H9 (cell line): ENCODE data around the gene THAP4. TPM values are rescaled to one million over a fixed set of nuclear protein-coding genes. Genes with fewer than 3 reads are reported as not detected.

Experiments used
- DNase-seq: peaks from one replicate; pipeline ENCODE4 v3.0.0-alpha.2; 2017
- H2AFZ ChIP-seq: one replicate; pipeline ENCODE4 v1.6.1; 2013; ENCODE audit warnings: mild to moderate bottlenecking, low read length, control low read depth, moderate library complexity
- H2AK5ac ChIP-seq: 2 replicates; pipeline ENCODE4 v1.6.1; 2013; ENCODE audit warnings: low read length, control low read depth, mixed read lengths; ENCODE audit not compliant: insufficient read length
- H2BK120ac ChIP-seq: one replicate; pipeline ENCODE4 v1.6.1; 2013; ENCODE audit warnings: low read depth, mild to moderate bottlenecking, low read length, control low read depth, inconsistent platforms; ENCODE audit not compliant: poor library complexity, severe bottlenecking
- H2BK12ac ChIP-seq: 2 replicates; pipeline ENCODE4 v1.6.1; 2013; ENCODE audit warnings: low read length, control low read depth, mixed read lengths, low read depth; ENCODE audit not compliant: insufficient read length
- H2BK15ac ChIP-seq: 2 replicates; pipeline ENCODE4 v1.6.1; 2013; ENCODE audit warnings: low read depth, low read length, control low read depth
- H2BK20ac ChIP-seq: one replicate; pipeline ENCODE4 v1.6.1; 2013; ENCODE audit warnings: low read depth, mild to moderate bottlenecking, low read length, control low read depth, inconsistent platforms; ENCODE audit not compliant: poor library complexity, severe bottlenecking
- H2BK5ac ChIP-seq: 2 replicates; pipeline ENCODE4 v1.6.1; 2013; ENCODE audit warnings: low read length, control low read depth, mixed read lengths; ENCODE audit not compliant: insufficient read length
- H3K14ac ChIP-seq: 2 replicates; pipeline ENCODE4 v1.6.1; 2013; ENCODE audit warnings: low read length, control low read depth; ENCODE audit not compliant: insufficient read depth
- H3K18ac ChIP-seq: 2 replicates; pipeline ENCODE4 v1.6.1; 2013; ENCODE audit warnings: low read depth, mild to moderate bottlenecking, mixed read lengths, low read length, control low read depth; ENCODE audit not compliant: insufficient read length
- H3K23ac ChIP-seq: 2 replicates; pipeline ENCODE4 v1.6.1; 2013; ENCODE audit warnings: low read length, control low read depth, mixed read lengths, low read depth; ENCODE audit not compliant: insufficient read length
- H3K23me2 ChIP-seq: 2 replicates; pipeline ENCODE4 v1.6.1; 2013; ENCODE audit warnings: low read depth, mild to moderate bottlenecking, mixed read lengths, low read length, control low read depth; ENCODE audit not compliant: insufficient read length, poor library complexity, severe bottlenecking
- H3K27ac ChIP-seq: 2 replicates; pipeline ENCODE4 v1.5.1; 2013; ENCODE audit warnings: low read length, control low read depth, mixed read lengths, low read depth; ENCODE audit not compliant: insufficient read length
- H3K27me3 ChIP-seq: 2 replicates; pipeline ENCODE4 v1.6.1; 2013; ENCODE audit warnings: low read length, control low read depth, inconsistent platforms; ENCODE audit not compliant: insufficient read depth
- H3K4ac ChIP-seq: 2 replicates; pipeline ENCODE4 v1.6.1; 2013; ENCODE audit warnings: low read depth, mild to moderate bottlenecking, control low read depth, inconsistent platforms, low read length, moderate library complexity
- H3K4me1 ChIP-seq: 2 replicates; pipeline ENCODE4 v1.6.1; 2013; ENCODE audit warnings: low read length, control low read depth, inconsistent platforms; ENCODE audit not compliant: insufficient read depth
- H3K4me2 ChIP-seq: 2 replicates; pipeline ENCODE4 v1.6.1; 2013; ENCODE audit warnings: low read length, control low read depth, mixed read lengths; ENCODE audit not compliant: insufficient read length, insufficient read depth
- H3K56ac ChIP-seq: 2 replicates; pipeline ENCODE4 v1.6.1; 2013; ENCODE audit warnings: low read depth, mild to moderate bottlenecking, mixed read lengths, low read length, control low read depth; ENCODE audit not compliant: insufficient read length
- H3K79me1 ChIP-seq: 2 replicates; pipeline ENCODE4 v1.6.1; 2013; ENCODE audit warnings: low read depth, mild to moderate bottlenecking, moderate library complexity, low read length, control low read depth, inconsistent platforms; ENCODE audit not compliant: insufficient read depth, poor library complexity, severe bottlenecking
- H3K79me2 ChIP-seq: 2 replicates; pipeline ENCODE4 v1.6.1; 2013; ENCODE audit warnings: low read length, control low read depth, inconsistent platforms; ENCODE audit not compliant: insufficient read depth
- H3K9ac ChIP-seq: 2 replicates; pipeline ENCODE4 v1.6.1; 2013; ENCODE audit warnings: low read length, control low read depth, mixed read lengths; ENCODE audit not compliant: insufficient read length; ENCODE audit errors: extremely low read depth
- H3K9me3 ChIP-seq: one replicate; pipeline ENCODE4 v1.6.1; 2013; ENCODE audit warnings: low read depth, low read length, inconsistent platforms; ENCODE audit not compliant: control insufficient read depth
- H3T11ph ChIP-seq: one replicate; pipeline ENCODE4 v1.6.1; 2013; ENCODE audit warnings: mild to moderate bottlenecking, low read length, control low read depth, inconsistent platforms
- H4K20me1 ChIP-seq: one replicate; pipeline ENCODE4 v1.6.1; 2013; ENCODE audit not compliant: control insufficient read depth, insufficient read length, insufficient read depth
- H4K5ac ChIP-seq: 2 replicates; pipeline ENCODE4 v1.6.1; 2013; ENCODE audit warnings: low read depth, mild to moderate bottlenecking, mixed read lengths, low read length, control low read depth; ENCODE audit not compliant: insufficient read length
- H4K8ac ChIP-seq: replicated peaks from 2 replicates; pipeline ENCODE4 v1.6.1; 2013; ENCODE audit warnings: low read length, control low read depth, mixed read lengths, low read depth; ENCODE audit not compliant: insufficient read length
- H4K91ac ChIP-seq: 2 replicates; pipeline ENCODE4 v1.6.1; 2013; ENCODE audit warnings: low read depth, mild to moderate bottlenecking, moderate library complexity, mixed read lengths, low read length, control low read depth; ENCODE audit not compliant: insufficient read length
- H3K27ac Mint-ChIP-seq, 3 experiments: 2 replicates in 2 of 3; 3 replicates in 1 of 3; pipeline ENCODE4 v1.8.0; 2020 to 2021; ENCODE audit warnings: mixed read lengths in 3 of 3, mild to moderate bottlenecking in 1 of 3, moderate library complexity in 1 of 3
- H3K27me3 Mint-ChIP-seq: 2 replicates; pipeline ENCODE4 v1.8.0; 2021; ENCODE audit warnings: low read depth, mild to moderate bottlenecking, moderate library complexity, mixed read lengths
- H3K36me3 Mint-ChIP-seq, 3 experiments: 2 replicates in 2 of 3; 3 replicates in 1 of 3; pipeline ENCODE4 v1.8.0; 2020 to 2021; ENCODE audit warnings: low read depth in 3 of 3, mixed read lengths in 3 of 3; ENCODE audit not compliant: insufficient read depth in 1 of 3
- H3K4me1 Mint-ChIP-seq, 2 experiments: 2 replicates each; pipeline ENCODE4 v1.8.0; 2020; ENCODE audit warnings: mixed read lengths in 2 of 2
- H3K4me3 Mint-ChIP-seq, 2 experiments: 2 replicates in 1 of 2; 3 replicates in 1 of 2; pipeline ENCODE4 v1.8.0; 2020 to 2021; ENCODE audit warnings: mild to moderate bottlenecking in 2 of 2, mixed read lengths in 2 of 2, moderate library complexity in 1 of 2
- H3K9me3 Mint-ChIP-seq, 2 experiments: 2 replicates in 1 of 2; 3 replicates in 1 of 2; pipeline ENCODE4 v1.8.0; 2020; ENCODE audit warnings: mild to moderate bottlenecking in 2 of 2, mixed read lengths in 2 of 2, moderate library complexity in 1 of 2
- CTCF ChIP-seq: fragments of 200-600 bp; sonication (generic); conservative IDR thresholded peaks from 3 replicates; pipeline ENCODE4 v1.8.0; 2021; ENCODE audit warnings: antibody characterized with exemption, mild to moderate bottlenecking
- WGBS: extraction: QIAGEN DNeasy Blood & Tissue Kit; methylation state at CpG from one replicate; pipeline ENCODE4 v1.1.7; 2013; ENCODE audit warnings: missing lambda C conversion rate, low lambda C conversion rate, mixed read lengths; ENCODE audit not compliant: insufficient read length; ENCODE audit errors: extremely low coverage; 5-methylcytosine and 5-hydroxymethylcytosine counted together
- total RNA-seq: library from RNA; stranded (reverse); gene quantifications from 2 replicates; pipeline ENCODE4 v1.2.1, GENCODE V29; 2021

The THAP4 gene
- total RNA-seq, 1 experiment from 2014 or later: 70.6 TPM

- H3K23me2 ChIP-seq: no peaks in the 10 kb centered on the region
- H3K36me3 Mint-ChIP-seq: peaks cover 30 to 62% (median 56%) of the 10 kb centered on the region in 3 experiments
- H3K27me3 ChIP-seq: no peaks in the 10 kb centered on the region
- H3K27me3 Mint-ChIP-seq: no peaks in the 10 kb centered on the region
- no peak overlapping the region for H3K27ac ChIP-seq
- H2AFZ ChIP-seq: no peak overlapping the region
- H3K4ac ChIP-seq: no peak overlapping the region
- peaks cover 8% of the 10 kb centered on the region for H3K79me1 ChIP-seq
- no peaks in the 10 kb centered on the region for H4K20me1 ChIP-seq
- H4K5ac ChIP-seq: no peak overlapping the region
- H3K9ac ChIP-seq: no peak overlapping the region
- peaks cover 17 to 26% of the 10 kb centered on the region in 2 experiments for H3K4me1 Mint-ChIP-seq
- no peak overlapping the region for H2BK12ac ChIP-seq
- H3K9me3 ChIP-seq: no peaks in the 10 kb centered on the region
- no peak overlapping the region for H3K23ac ChIP-seq
- H4K8ac ChIP-seq: no peak overlapping the region
- H3K56ac ChIP-seq: no peak overlapping the region
- no peak overlapping the region for H3K4me2 ChIP-seq
- H3T11ph ChIP-seq: no peak overlapping the region
- no peaks in the 10 kb centered on the region for H3K9me3 Mint-ChIP-seq
- no peak overlapping the region for H3K27ac Mint-ChIP-seq
- no peak overlapping the region for H3K18ac ChIP-seq
- H2BK120ac ChIP-seq: no peak overlapping the region
- no peak overlapping the region for H3K4me3 Mint-ChIP-seq
- H2BK20ac ChIP-seq: no peak overlapping the region
- no peak overlapping the region for H2BK15ac ChIP-seq
- DNase-seq: no peak
- H3K79me2 ChIP-seq: peaks cover 10% of the 10 kb centered on the region; the same call in 1 of the 2 replicates
- H3K14ac ChIP-seq: no peak overlapping the region
- no peak overlapping the region for H4K91ac ChIP-seq
- WGBS: no CpG with 5 or more reads among the region's 9 CpGs
- TF ChIP-seq CTCF: no peak
- peaks cover 4% of the 10 kb centered on the region; the same call in 1 of the 2 replicates for H3K4me1 ChIP-seq
- H2AK5ac ChIP-seq: no peak overlapping the region
- no peak overlapping the region for H2BK5ac ChIP-seq
These were observed 15.8 kb upstream of the THAP4 start for GRCh38 chr2:241652722-241653121.
